Measurements from ENCODE around the gene SIRT6.

DNA sequence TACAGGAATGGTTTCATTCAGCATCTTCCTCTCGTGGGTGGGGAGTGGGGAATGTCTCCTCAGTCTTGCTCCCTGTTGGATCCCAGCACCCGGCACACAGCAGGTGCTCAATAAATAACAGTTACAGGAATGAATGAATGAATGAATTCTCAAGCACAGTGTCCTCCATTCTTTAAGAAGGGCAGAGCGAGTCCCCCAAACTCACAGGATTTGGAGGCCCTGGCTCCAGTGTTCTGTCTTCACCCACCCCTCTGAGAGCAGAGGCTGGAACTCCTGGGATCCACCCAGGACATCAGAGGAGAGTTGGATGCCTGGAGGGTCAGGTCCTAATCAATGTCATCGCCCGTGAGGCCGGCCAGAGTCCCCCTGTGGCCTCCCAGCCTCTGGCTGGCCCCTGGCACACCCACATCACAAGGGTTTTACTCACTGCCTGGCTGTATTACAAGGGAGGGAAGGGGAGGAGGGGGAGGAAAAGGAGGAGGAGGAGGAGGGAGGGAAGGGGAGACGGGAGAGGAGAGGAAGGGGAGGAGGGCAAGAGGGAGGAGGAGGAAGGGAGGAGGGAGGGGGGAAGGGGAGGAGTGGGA is 37.6 kb downstream of the SIRT6 start:
- TF ChIP-seq CTCF (IDR thresholded peaks at IDR 0.05) (no peak), ETV6 (CRISPR knock-in tag; IDR thresholded peaks at IDR 0.05) (no peak), MXD4 (CRISPR knock-in tag; IDR thresholded peaks at IDR 0.05; ENCODE audit: borderline replicate concordance) (no peak), SOX15 (CRISPR knock-in tag; IDR thresholded peaks at IDR 0.05) (no peak), MAX (CRISPR knock-in tag; IDR thresholded peaks at IDR 0.05) (no peak), RORB (CRISPR knock-in tag; IDR thresholded peaks at IDR 0.05) (no peak), ZNF317 (CRISPR knock-in tag; IDR thresholded peaks at IDR 0.05; ENCODE audit: borderline replicate concordance, low read depth) (no peak), NR1H2 (CRISPR knock-in tag; IDR thresholded peaks at IDR 0.05) (no peak), ZNF263 (CRISPR knock-in tag; IDR thresholded peaks at IDR 0.05; ENCODE audit: low read depth) (no peak), CREB1 (CRISPR knock-in tag; IDR thresholded peaks at IDR 0.05) (no peak), SMAD3 (CRISPR knock-in tag; IDR thresholded peaks at IDR 0.05; ENCODE audit: borderline replicate concordance) (no peak)
- TF ChIP-seq, protein P1, sequence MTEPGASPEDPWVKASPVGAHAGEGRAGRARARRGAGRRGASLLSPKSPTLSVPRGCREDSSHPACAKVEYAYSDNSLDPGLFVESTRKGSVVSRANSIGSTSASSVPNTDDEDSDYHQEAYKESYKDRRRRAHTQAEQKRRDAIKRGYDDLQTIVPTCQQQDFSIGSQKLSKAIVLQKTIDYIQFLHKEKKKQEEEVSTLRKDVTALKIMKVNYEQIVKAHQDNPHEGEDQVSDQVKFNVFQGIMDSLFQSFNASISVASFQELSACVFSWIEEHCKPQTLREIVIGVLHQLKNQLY (CRISPR knock-in tag; IDR thresholded peaks at IDR 0.05), result no peak
- TF ChIP-seq, protein P2, sequence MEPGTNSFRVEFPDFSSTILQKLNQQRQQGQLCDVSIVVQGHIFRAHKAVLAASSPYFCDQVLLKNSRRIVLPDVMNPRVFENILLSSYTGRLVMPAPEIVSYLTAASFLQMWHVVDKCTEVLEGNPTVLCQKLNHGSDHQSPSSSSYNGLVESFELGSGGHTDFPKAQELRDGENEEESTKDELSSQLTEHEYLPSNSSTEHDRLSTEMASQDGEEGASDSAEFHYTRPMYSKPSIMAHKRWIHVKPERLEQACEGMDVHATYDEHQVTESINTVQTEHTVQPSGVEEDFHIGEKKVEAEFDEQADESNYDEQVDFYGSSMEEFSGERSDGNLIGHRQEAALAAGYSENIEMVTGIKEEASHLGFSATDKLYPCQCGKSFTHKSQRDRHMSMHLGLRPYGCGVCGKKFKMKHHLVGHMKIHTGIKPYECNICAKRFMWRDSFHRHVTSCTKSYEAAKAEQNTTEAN (CRISPR knock-in tag; IDR thresholded peaks at IDR 0.05), result no peak

Measured in WTC11 (cell line).